CD4-positive, alpha-beta T cell (primary cell): ENCODE data around the gene ADAM19. TPM values are rescaled to one million over a fixed set of nuclear protein-coding genes. Genes with fewer than 3 reads are reported as not detected.

Experiments used
- ATAC-seq: fragments of 200-7000 bp; cut with Tn5 transposase; one replicate; pipeline ENCODE4 v1.10.0; 2022; ENCODE audit warnings: mild to moderate bottlenecking; ENCODE audit not compliant: poor library complexity
- CTCF ChIA-PET: fragments of 350-600 bp; sonication (Branson Sonifier 250); formaldehyde crosslinking; loops from one replicate; lab custom pipeline; 2021; ENCODE audit warnings: antibody characterized with exemption, inconsistent platforms; lab: Charles Lee
- POLR2A ChIA-PET: fragments of 350-600 bp; sonication (Branson Sonifier 250); formaldehyde crosslinking; loops from one replicate; lab custom pipeline; 2021; ENCODE audit warnings: antibody characterized with exemption, inconsistent platforms; lab: Charles Lee
- DNase-seq, 14 experiments: peaks; one replicate each; pipeline ENCODE4 v3.0.0-alpha.2; 2013 to 2020; ENCODE audit warnings: mixed read lengths in 2 of 14
- H3K27ac ChIP-seq, 2 donors: one replicate each; pipeline versions ENCODE4 v1.5.1 to v1.7.0; 2013; ENCODE audit warnings: low read length in 2 of 2, low read depth in 1 of 2, mild to moderate bottlenecking in 1 of 2
- H3K27me3 ChIP-seq, 2 experiments: 1 replicate in 1 of 2; 2 replicates in 1 of 2; pipeline versions ENCODE4 v1.6.1 to v1.7.0; 2013; ENCODE audit warnings: low read length in 2 of 2, control low read depth in 1 of 2, mild to moderate bottlenecking in 1 of 2, moderate library complexity in 1 of 2; ENCODE audit not compliant: insufficient read depth in 2 of 2, control insufficient read depth in 1 of 2
- H3K36me3 ChIP-seq: one replicate; pipeline ENCODE4 v1.6.1; 2013; ENCODE audit warnings: low read length, control low read depth; ENCODE audit not compliant: insufficient read depth
- H3K4me1 ChIP-seq: one replicate; pipeline ENCODE4 v1.6.1; 2013; ENCODE audit warnings: low read length, control low read depth; ENCODE audit not compliant: insufficient read depth
- H3K4me3 ChIP-seq: one replicate; pipeline ENCODE4 v1.5.1; 2013; ENCODE audit warnings: mild to moderate bottlenecking, low read length, moderate library complexity
- H3K9me3 ChIP-seq, 2 experiments: 1 replicate in 1 of 2; 2 replicates in 1 of 2; pipeline versions ENCODE4 v1.6.1 to v1.7.0; 2013; ENCODE audit warnings: low read length in 2 of 2, mild to moderate bottlenecking in 2 of 2, control low read depth in 1 of 2, moderate library complexity in 1 of 2; ENCODE audit not compliant: control insufficient read depth in 1 of 2, insufficient read depth in 1 of 2
- H3K27ac Mint-ChIP-seq: one replicate; pipeline ENCODE4 v1.8.0; 2020; ENCODE audit warnings: mixed read lengths
- H3K27me3 Mint-ChIP-seq: one replicate; pipeline ENCODE4 v1.8.0; 2021; ENCODE audit warnings: mixed read lengths
- H3K36me3 Mint-ChIP-seq: one replicate; pipeline ENCODE4 v1.8.0; 2021; ENCODE audit warnings: low read depth, mixed read lengths
- H3K4me1 Mint-ChIP-seq: one replicate; pipeline ENCODE4 v1.8.0; 2021; ENCODE audit warnings: low read depth, mixed read lengths
- H3K4me3 Mint-ChIP-seq: one replicate; pipeline ENCODE4 v1.8.0; 2020; ENCODE audit warnings: mild to moderate bottlenecking, mixed read lengths
- H3K9me3 Mint-ChIP-seq: one replicate; pipeline ENCODE4 v1.8.0; 2020; ENCODE audit warnings: mixed read lengths
- intact Hi-C, 2 experiments: fragments of 100-400 bp; cut with DNase I in 1 of 2; cut with micrococcal nuclease in 1 of 2; formaldehyde crosslinking; loops; one replicate each; pipeline versions ENCODE4 v1.15.1 to v1.9.0; 2023 to 2025; cut with DNase I, micrococcal nuclease
- total RNA-seq, 174 experiments: library from RNA in 2 of 174; stranded (reverse) in 2 of 174; gene quantifications; one replicate each; pipeline ENCODE4 v1.2.3 and lab custom pipeline; 2021 to 2026
- TF ChIP-seq, protein P1 (sequence below): fragments of 200-600 bp; IDR thresholded peaks from one replicate; pipeline ENCODE4 v1.8.0; 2022; ENCODE audit warnings: antibody characterized with exemption, mild to moderate bottlenecking

Gene ADAM19
- total RNA-seq, 2 experiments from 2014 or later: 26.7 to 29.1 TPM

- ATAC-seq: peak; percentile 67
- Mint-ChIP-seq H3K9me3 (no peaks in the 10 kb centered on the region), H3K27ac (peak overlapping the region; percentile 10), H3K4me3 (no peak overlapping the region), H3K4me1 (peaks cover 70% of the 10 kb centered on the region), H3K27me3 (no peaks in the 10 kb centered on the region), H3K36me3 (no peaks in the 10 kb centered on the region)
- intact Hi-C loops: no loop called here
- Histone ChIP-seq H3K4me1 (peaks cover 51% of the 10 kb centered on the region), H3K9me3 (no peaks in the 10 kb centered on the region), H3K27ac (peak overlapping the region in 1 of 2 donors; percentile 16), H3K27me3 (no peaks in the 10 kb centered on the region), H3K36me3 (no peaks in the 10 kb centered on the region), H3K4me3 (no peak overlapping the region)
- CTCF ChIA-PET: interaction anchor here (1.3 to 1.4 kb wide), 2 partner anchors 13 to 55 kb away, joined by 4 read pairs; no protein-coding TSS in a partner anchor
- peak in 4 of 14 experiments; percentile 36 to 59 (median 48) for DNase-seq
- POLR2A ChIA-PET: interaction anchor here (0.6 to 0.9 kb wide), 3 partner anchors 12 to 53 kb away, joined by 3 to 6 read pairs (median 3); no protein-coding TSS in a partner anchor
- TF ChIP-seq, protein P1, sequence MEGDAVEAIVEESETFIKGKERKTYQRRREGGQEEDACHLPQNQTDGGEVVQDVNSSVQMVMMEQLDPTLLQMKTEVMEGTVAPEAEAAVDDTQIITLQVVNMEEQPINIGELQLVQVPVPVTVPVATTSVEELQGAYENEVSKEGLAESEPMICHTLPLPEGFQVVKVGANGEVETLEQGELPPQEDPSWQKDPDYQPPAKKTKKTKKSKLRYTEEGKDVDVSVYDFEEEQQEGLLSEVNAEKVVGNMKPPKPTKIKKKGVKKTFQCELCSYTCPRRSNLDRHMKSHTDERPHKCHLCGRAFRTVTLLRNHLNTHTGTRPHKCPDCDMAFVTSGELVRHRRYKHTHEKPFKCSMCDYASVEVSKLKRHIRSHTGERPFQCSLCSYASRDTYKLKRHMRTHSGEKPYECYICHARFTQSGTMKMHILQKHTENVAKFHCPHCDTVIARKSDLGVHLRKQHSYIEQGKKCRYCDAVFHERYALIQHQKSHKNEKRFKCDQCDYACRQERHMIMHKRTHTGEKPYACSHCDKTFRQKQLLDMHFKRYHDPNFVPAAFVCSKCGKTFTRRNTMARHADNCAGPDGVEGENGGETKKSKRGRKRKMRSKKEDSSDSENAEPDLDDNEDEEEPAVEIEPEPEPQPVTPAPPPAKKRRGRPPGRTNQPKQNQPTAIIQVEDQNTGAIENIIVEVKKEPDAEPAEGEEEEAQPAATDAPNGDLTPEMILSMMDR: no peak
Measured at GRCh38 chr5:157596487-157596886, 20.9 kb upstream of the ADAM19 start.

DNA sequence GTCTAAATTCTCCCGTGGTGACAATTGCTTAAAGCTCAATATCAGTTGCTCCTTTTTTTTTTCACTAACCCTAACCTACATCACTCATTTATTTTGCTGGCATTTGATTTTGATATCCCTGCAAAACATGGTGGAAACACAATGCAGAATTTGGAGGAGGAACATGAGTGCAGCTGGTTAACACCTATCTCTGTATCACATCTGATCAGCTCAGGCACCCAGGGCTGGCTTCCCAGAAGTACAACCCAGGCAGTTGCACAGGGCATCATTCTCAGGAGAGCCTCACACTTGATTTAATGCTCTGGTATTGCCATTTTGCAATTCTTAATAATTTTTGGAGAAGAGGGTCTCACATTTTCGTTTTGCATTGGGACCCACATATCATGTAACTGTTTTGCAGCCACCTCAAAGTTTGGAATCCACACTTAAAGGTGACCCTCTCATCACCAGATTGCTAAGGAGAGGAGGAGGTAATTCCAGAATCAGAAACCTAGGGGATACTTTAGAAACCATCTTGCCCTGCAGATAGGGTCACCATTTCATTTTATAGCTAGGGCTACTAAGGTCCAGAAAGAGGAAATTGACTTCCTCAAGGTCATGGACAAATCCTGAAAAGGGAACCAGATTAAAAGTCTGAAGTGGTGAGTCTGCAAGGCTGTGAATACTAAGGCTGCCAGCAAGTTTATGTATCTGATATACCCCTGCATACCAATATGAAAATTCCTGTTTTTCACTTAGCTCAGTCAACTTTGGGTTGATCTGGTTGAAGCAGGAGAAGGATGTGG is 19.3 kb upstream of the ADAM19 start:
- Histone ChIP-seq H3K36me3 (no peaks in the 10 kb centered on the region), H3K27me3 (no peaks in the 10 kb centered on the region), H3K9me3 (no peaks in the 10 kb centered on the region), H3K27ac (no peak overlapping the region), H3K4me1 (peaks cover 43% of the 10 kb centered on the region), H3K4me3 (no peak overlapping the region)
- DNase-seq (no peak), ATAC-seq (no peak)
- intact Hi-C loops: no loop called here
- H3K4me1 Mint-ChIP-seq: peaks cover 65% of the 10 kb centered on the region
- H3K9me3 Mint-ChIP-seq: no peaks in the 10 kb centered on the region
- TF ChIP-seq, protein P1: no peak
- H3K27ac Mint-ChIP-seq: no peak overlapping the region
- ChIA-PET CTCF (interaction anchor here (1.9 kb wide), 1 partner anchor 13 kb away, joined by 5 read pairs; no protein-coding TSS in a partner anchor), POLR2A (interaction anchor here (0.6 kb wide), 1 partner anchor 148 kb away, joined by 5 read pairs; no protein-coding TSS in a partner anchor)
- H3K4me3 Mint-ChIP-seq: no peak overlapping the region
- no peaks in the 10 kb centered on the region for H3K27me3 Mint-ChIP-seq
- no peaks in the 10 kb centered on the region for H3K36me3 Mint-ChIP-seq

- Mint-ChIP-seq H3K36me3 (no peaks in the 10 kb centered on the region), H3K4me3 (no peak overlapping the region), H3K4me1 (peaks cover 65% of the 10 kb centered on the region), H3K9me3 (no peaks in the 10 kb centered on the region), H3K27me3 (no peaks in the 10 kb centered on the region), H3K27ac (no peak overlapping the region)
- ATAC-seq (no peak), DNase-seq (no peak)
- Histone ChIP-seq H3K9me3 (no peaks in the 10 kb centered on the region), H3K4me1 (peaks cover 43% of the 10 kb centered on the region), H3K27me3 (no peaks in the 10 kb centered on the region), H3K4me3 (no peak overlapping the region), H3K36me3 (no peaks in the 10 kb centered on the region), H3K27ac (no peak overlapping the region)
- ChIA-PET CTCF (interaction anchor here (1.9 kb wide), 1 partner anchor 13 kb away, joined by 5 read pairs; no protein-coding TSS in a partner anchor), POLR2A (interaction anchor here (0.6 to 0.8 kb wide), 2 partner anchors 52 to 148 kb away, joined by 3 to 5 read pairs; no protein-coding TSS in a partner anchor)
- intact Hi-C loops: no loop called here
- TF ChIP-seq, protein P1: no peak
Measured at GRCh38 chr5:157594257-157594656, 18.7 kb upstream of the ADAM19 start.
